SK-N-SH (cell line): ENCODE results near the gene POU2F3. TPM values are rescaled to one million over a fixed set of nuclear protein-coding genes. Genes with fewer than 3 reads are reported as not detected.

ENCODE experiments used
- CTCF ChIA-PET: fragments of 300-600, 350-600 bp; formaldehyde crosslinking; extraction: SDS; loops from one replicate; lab custom pipeline; 2021; lab: Yijun Ruan, JAX
- POLR2A ChIA-PET: fragments of 350-600 bp; sonication (Branson Sonifier 250); formaldehyde crosslinking; extraction: SDS; loops from one replicate; lab custom pipeline; 2020; ENCODE audit warnings: antibody characterized with exemption, inconsistent platforms; lab: Yijun Ruan, JAX
- DNase-seq: peaks from one replicate; pipeline ENCODE4 v3.0.0; 2012
- H2AFZ ChIP-seq: fragments of 200-600 bp; sonication (generic); 2 replicates; pipeline ENCODE4 v1.8.1; 2016; ENCODE audit warnings: antibody characterized with exemption, mild to moderate bottlenecking, low read depth
- H3F3A ChIP-seq: fragments of 200-600 bp; sonication (generic); replicated peaks from 2 replicates; pipeline ENCODE3; 2016; ENCODE audit warnings: antibody characterized with exemption, mild to moderate bottlenecking; ENCODE audit not compliant: insufficient read depth
- H3K27ac ChIP-seq, 2 experiments: fragments of 200-500 bp in 1 of 2; fragments of 200-600 bp in 1 of 2; sonication (Bioruptor generic) in 1 of 2; sonication (generic), shearing (Covaris generic) in 1 of 2; 2 replicates each; pipeline versions ENCODE4 v1.5.1 to v1.6.1; 2014 to 2016; ENCODE audit warnings: low read depth in 2 of 2, inconsistent platforms in 1 of 2, low read length in 1 of 2, mild to moderate bottlenecking in 1 of 2, mixed read lengths in 1 of 2
- H3K27me3 ChIP-seq: fragments of 200-600 bp; sonication (generic), shearing (Covaris generic); 2 replicates; pipeline ENCODE4 v1.6.1; 2016; ENCODE audit warnings: mixed run types; ENCODE audit not compliant: insufficient read depth
- H3K36me3 ChIP-seq, 2 experiments: fragments of 200-500 bp in 1 of 2; fragments of 200-600 bp in 1 of 2; sonication (Bioruptor generic) in 1 of 2; sonication (generic) in 1 of 2; replicated peaks in 1 of 2; 2 replicates each; pipeline versions ENCODE3 to v1.5.1; 2014 to 2016; ENCODE audit warnings: low read length in 1 of 2, mild to moderate bottlenecking in 1 of 2; ENCODE audit not compliant: insufficient read depth in 2 of 2, control insufficient read depth in 1 of 2
- H3K4me1 ChIP-seq, 2 experiments: fragments of 200-500 bp in 1 of 2; fragments of 200-600 bp in 1 of 2; sonication (Bioruptor generic) in 1 of 2; sonication (generic), shearing (Covaris generic) in 1 of 2; 2 replicates each; pipeline versions ENCODE4 v1.5.1 to v1.6.1; 2014 to 2016; ENCODE audit warnings: low read depth in 1 of 2, low read length in 1 of 2, mixed run types in 1 of 2; ENCODE audit not compliant: insufficient read depth in 2 of 2, control insufficient read depth in 1 of 2
- H3K4me2 ChIP-seq: fragments of 200-600 bp; sonication (generic), shearing (Covaris generic); 2 replicates; pipeline ENCODE4 v1.6.1; 2017; ENCODE audit warnings: mixed run types
- H3K4me3 ChIP-seq, 2 experiments: fragments of 200-500 bp in 1 of 2; fragments of 200-600 bp in 1 of 2; sonication (Bioruptor generic) in 1 of 2; sonication (generic), shearing (Covaris generic) in 1 of 2; 2 replicates each; pipeline versions ENCODE4 v1.5.1 to v1.8.1; 2014 to 2016; ENCODE audit warnings: low read depth in 2 of 2, inconsistent platforms in 1 of 2, low read length in 1 of 2, mild to moderate bottlenecking in 1 of 2, mixed read lengths in 1 of 2, moderate library complexity in 1 of 2
- H3K79me2 ChIP-seq: fragments of 200-600 bp; sonication (generic); 2 replicates; pipeline ENCODE4 v1.8.1; 2017; ENCODE audit warnings: mild to moderate bottlenecking; ENCODE audit not compliant: insufficient read depth
- H3K9ac ChIP-seq: fragments of 200-600 bp; sonication (generic); 2 replicates; pipeline ENCODE4 v1.6.1; 2017; ENCODE audit warnings: mixed run types
- H3K9me2 ChIP-seq: fragments of 200-600 bp; sonication (generic); 2 replicates; pipeline ENCODE4 v1.6.1; 2017; ENCODE audit warnings: mixed run types
- H3K9me3 ChIP-seq: fragments of 200-600 bp; sonication (generic); 2 replicates; pipeline ENCODE4 v1.6.1; 2017; ENCODE audit warnings: mixed run types, mild to moderate bottlenecking, moderate library complexity
- H4K20me1 ChIP-seq: fragments of 200-600 bp; sonication (generic); 2 replicates; pipeline ENCODE4 v1.6.1; 2017; ENCODE audit warnings: mild to moderate bottlenecking, mixed run types; ENCODE audit not compliant: insufficient read depth
- CHD2 ChIP-seq: fragments of 150-350 bp; IDR thresholded peaks from 2 replicates; pipeline ENCODE4 v1.6.1; 2018; ENCODE audit warnings: low read length; ENCODE audit not compliant: partially characterized antibody
- CTCF ChIP-seq: fragments of 200-600 bp; sonication (generic); IDR thresholded peaks from 2 replicates; pipeline ENCODE4 v1.6.1; 2017; ENCODE audit warnings: antibody characterized with exemption, mild to moderate bottlenecking, moderate library complexity
- ELF1 ChIP-seq: IDR thresholded peaks from 2 replicates; pipeline ENCODE4 v1.4.0; 2012
- EP300 ChIP-seq, 2 experiments: IDR thresholded peaks; 2 replicates each; pipeline versions ENCODE4 v1.4.0 to v1.6.1; 2012; ENCODE audit warnings: borderline replicate concordance in 1 of 2, low read depth in 1 of 2, low read length in 1 of 2
- EZH2phosphoT487 ChIP-seq: fragments of 200-600 bp; sonication (generic); IDR thresholded peaks from 2 replicates; pipeline ENCODE4 v1.6.1; 2017; ENCODE audit warnings: low read depth, mixed run types, mild to moderate bottlenecking, antibody characterized with exemption, moderate library complexity, borderline replicate concordance
- FOSL2 ChIP-seq: IDR thresholded peaks from 2 replicates; pipeline ENCODE4 v1.4.0; 2012; ENCODE audit warnings: low read depth, mild to moderate bottlenecking, moderate library complexity, borderline replicate concordance
- FOXJ3 ChIP-seq: sonication (generic); formaldehyde crosslinking; IDR thresholded peaks from 2 replicates; pipeline ENCODE4 v1.5.1; 2020; ENCODE audit warnings: mild to moderate bottlenecking, missing genetic modification reagents
- FOXM1 ChIP-seq: IDR thresholded peaks from 2 replicates; pipeline ENCODE4 v1.4.0; 2012; ENCODE audit warnings: low read depth, mild to moderate bottlenecking
- GABPA ChIP-seq: IDR thresholded peaks from 2 replicates; pipeline ENCODE4 v1.4.0; 2012; ENCODE audit warnings: low read depth, mild to moderate bottlenecking
- IRF3 ChIP-seq: fragments of 150-350 bp; IDR thresholded peaks from 2 replicates; pipeline ENCODE4 v1.6.1; 2016; ENCODE audit warnings: mild to moderate bottlenecking, low read depth, low read length
- JUND ChIP-seq: IDR thresholded peaks from 2 replicates; pipeline ENCODE4 v1.4.0; 2012
- MEF2A ChIP-seq: IDR thresholded peaks from 2 replicates; pipeline ENCODE4 v1.4.0; 2012; ENCODE audit warnings: low read depth, borderline replicate concordance
- MXI1 ChIP-seq: IDR thresholded peaks from 2 replicates; pipeline ENCODE4 v1.6.1; 2012; ENCODE audit warnings: mild to moderate bottlenecking, low read depth, low read length, improper control_type of control experiment
- NFIC ChIP-seq: IDR thresholded peaks from 2 replicates; pipeline ENCODE4 v1.4.0; 2012; ENCODE audit warnings: borderline replicate concordance
- NRF1 ChIP-seq: IDR thresholded peaks from 2 replicates; pipeline ENCODE4 v1.6.1; 2012; ENCODE audit warnings: low read depth, mild to moderate bottlenecking, low read length
- POLR2AphosphoS5 ChIP-seq: IDR thresholded peaks from 2 replicates; pipeline ENCODE4 v1.6.1; 2012; ENCODE audit warnings: low read depth, low read length
- RAD21 ChIP-seq: IDR thresholded peaks from 2 replicates; pipeline ENCODE4 v1.6.1; 2012; ENCODE audit warnings: mild to moderate bottlenecking, low read length
- RCOR1 ChIP-seq: fragments of 150-350 bp; IDR thresholded peaks from 2 replicates; pipeline ENCODE4 v1.6.1; 2017; ENCODE audit warnings: antibody characterized with exemption, low read length
- RXRA ChIP-seq: IDR thresholded peaks from 2 replicates; pipeline ENCODE4 v1.4.0; 2012; ENCODE audit warnings: low read depth, mild to moderate bottlenecking, borderline replicate concordance
- TAF1 ChIP-seq: IDR thresholded peaks from 2 replicates; pipeline ENCODE4 v1.6.1; 2012; ENCODE audit warnings: low read depth, mild to moderate bottlenecking, low read length, moderate library complexity, borderline replicate concordance
- TEAD4 ChIP-seq: IDR thresholded peaks from 2 replicates; pipeline ENCODE4 v1.4.0; 2012; ENCODE audit warnings: mild to moderate bottlenecking, borderline replicate concordance; ENCODE audit not compliant: insufficient read depth
- ZBTB33 ChIP-seq: IDR thresholded peaks from 2 replicates; pipeline ENCODE4 v1.4.0; 2012; ENCODE audit warnings: low read depth, borderline replicate concordance
- WGBS: methylation state at CpG from one replicate; pipeline ENCODE4 v1.1.6; 2017; ENCODE audit warnings: low lambda C conversion rate; 5-methylcytosine and 5-hydroxymethylcytosine counted together
- polyA plus RNA-seq, 3 experiments: library from polyadenylated mRNA; depleted of rRNA; stranded (reverse); fragments of >200 nt; gene quantifications; 2 replicates each; pipeline ENCODE4 v1.2.3, GENCODE V29; 2012

POU2F3 gene
- polyA plus RNA-seq, 1 of the 3 experiments (the other 2 are of a cell fraction), result 0.02 TPM

GRCh38 chr11:120281143-120281795 is 41.3 kb downstream of the POU2F3 start (continued):
- no peak for TF ChIP-seq IRF3
- no peak for TF ChIP-seq ELF1
- TF ChIP-seq GABPA, result no peak
- no peak for TF ChIP-seq POLR2AphosphoS5
- TF ChIP-seq, all 33 proteins: peak for 0

- no peaks in the 10 kb centered on the region for H3F3A ChIP-seq
- H2AFZ ChIP-seq, result no peak overlapping the region
- CTCF ChIA-PET, result interaction anchor here (1.1 to 2.4 kb wide), 4 partner anchors 14 to 112 kb away, joined by 4 to 6 read pairs (median 4); no protein-coding TSS in a partner anchor
- no peaks in the 10 kb centered on the region for H3K27me3 ChIP-seq
- WGBS, result 84% methylated on average over 2 of the region's 2 CpGs
- no peak for DNase-seq
- no peak overlapping the region for H3K4me3 ChIP-seq
- POLR2A ChIA-PET, result no interaction called here
- H3K4me1 ChIP-seq, result peaks cover 0 to 37% of the 10 kb centered on the region in 2 experiments; a peak in 2 of 4 replicates
- H3K36me3 ChIP-seq, result no peaks in the 10 kb centered on the region
- no peak overlapping the region for H3K27ac ChIP-seq
- H3K79me2 ChIP-seq, result no peaks in the 10 kb centered on the region
- no peaks in the 10 kb centered on the region for H4K20me1 ChIP-seq
- H3K9ac ChIP-seq, result no peak overlapping the region
- H3K4me2 ChIP-seq, result no peak overlapping the region
- no peaks in the 10 kb centered on the region for H3K9me3 ChIP-seq
- H3K9me2 ChIP-seq, result no peaks in the 10 kb centered on the region
- no peak for TF ChIP-seq FOXJ3 (CRISPR knock-in tag)
- no peak for TF ChIP-seq FOXM1
- TF ChIP-seq TAF1, result no peak
- no peak for TF ChIP-seq GABPA
- no peak for TF ChIP-seq NFIC
- TF ChIP-seq EP300 (IDR thresholded peaks at IDR 0.05; ENCODE audit: borderline replicate concordance in 1 of 2, low read depth in 1 of 2, low read length in 1 of 2), result no peak
- TF ChIP-seq TEAD4, result no peak
- no peak for TF ChIP-seq FOSL2
- TF ChIP-seq CHD2, result no peak
- TF ChIP-seq RAD21, result no peak
- TF ChIP-seq EZH2phosphoT487, result no peak
- no peak for TF ChIP-seq RCOR1
- no peak for TF ChIP-seq CTCF
- no peak for TF ChIP-seq RXRA
- no peak for TF ChIP-seq ZBTB33
- TF ChIP-seq JUND, result no peak
- TF ChIP-seq MXI1, result no peak
- no peak for TF ChIP-seq NRF1
- no peak for TF ChIP-seq MEF2A
- no peak for TF ChIP-seq POLR2AphosphoS5
These were observed 43.2 kb downstream of the POU2F3 start for GRCh38 chr11:120283124-120283523.
